ENCODE results near the gene TMEM184C. TPM values are rescaled to one million over a fixed set of nuclear protein-coding genes. Genes with fewer than 3 reads are reported as not detected.

TMEM184C gene
- total RNA-seq, 1 donor from 2014 or later, result 36.1 TPM

Other genes with a start within 250 kb of the TMEM184C start
- 22.3 and 42.8 TPM in 2 replicates for gene EDNRA, start 136.3 kb upstream of the TMEM184C start, total RNA-seq
- 8.7 and 8.9 TPM in 2 replicates for gene PRMT9, start 66.8 kb downstream of the TMEM184C start, total RNA-seq
- 27.0 and 37.0 TPM in 2 replicates for gene ARHGAP10, start 114.7 kb downstream of the TMEM184C start, total RNA-seq